ENCODE data around the gene PLAC8L1.

Gene PLAC8L1

DNA sequence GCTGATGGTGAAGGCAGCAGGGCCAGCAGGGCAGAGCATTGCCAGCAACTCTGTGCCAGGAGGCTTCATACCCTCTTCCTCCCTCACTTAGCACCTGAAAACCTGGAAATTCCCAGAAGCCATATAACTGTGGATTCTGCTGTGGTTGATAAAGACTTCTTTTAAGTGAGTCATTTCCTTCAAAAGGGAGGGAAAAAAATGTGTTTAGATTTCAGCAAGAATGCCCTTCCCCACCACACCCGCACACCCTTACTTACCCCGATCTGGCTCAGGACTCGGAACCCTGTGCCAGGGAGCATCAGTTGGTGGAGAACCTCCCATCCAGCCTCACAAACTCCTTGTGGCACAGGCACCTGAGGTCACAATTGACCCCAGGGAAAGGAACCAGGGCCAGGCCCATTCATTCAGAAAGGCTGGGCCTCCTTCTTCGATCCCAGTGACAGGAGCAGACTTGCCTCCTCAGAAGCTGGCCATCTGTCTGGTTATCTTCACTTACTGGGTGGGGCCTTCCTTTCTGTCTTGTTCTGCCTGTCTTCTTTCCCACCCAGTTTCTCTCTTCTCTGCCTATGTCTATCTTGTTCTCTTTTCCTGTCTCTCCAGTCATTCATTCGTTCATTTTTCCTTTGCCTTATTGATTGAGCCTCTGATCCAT lies 62.6 kb downstream of the PLAC8L1 start:
- no peak for DNase-seq (ENCODE audit: low read depth, low spot score)

- DNase-seq (ENCODE audit: low read depth, low spot score): no peak
Measured at GRCh38 chr5:146041180-146041789, 64.1 kb downstream of the PLAC8L1 start.

DNA sequence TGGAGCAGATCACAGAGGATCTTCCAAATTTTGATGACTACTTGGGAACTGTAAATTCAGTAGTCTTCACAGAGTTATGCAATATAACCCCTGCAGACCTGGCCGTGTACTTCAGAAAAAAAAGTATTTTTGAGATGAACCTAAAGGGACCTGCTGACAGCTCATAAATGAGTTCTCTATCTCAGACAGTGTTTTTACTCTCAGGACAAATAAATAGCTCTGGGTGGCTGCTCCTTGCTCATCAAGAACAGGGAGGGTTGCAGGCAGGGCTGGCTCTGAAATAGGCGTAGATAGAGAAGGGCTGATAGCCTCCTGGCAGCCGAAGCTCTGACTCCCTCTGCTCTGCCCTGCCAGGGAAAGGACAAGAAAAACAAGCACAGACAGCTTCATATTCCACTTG lies 64.8 kb downstream of the PLAC8L1 start:
- DNase-seq (ENCODE audit: low read depth, low spot score): no peak

GRCh38 chr5:146039420-146039819 lies 66.0 kb downstream of the PLAC8L1 start:
- no peak for DNase-seq (ENCODE audit: low read depth, low spot score)

- no peak for DNase-seq (ENCODE audit: low read depth, low spot score)
Measured at GRCh38 chr5:146034605-146035004, 70.8 kb downstream of the PLAC8L1 start.
